Stimulated activated naive CD8-positive, alpha-beta T cell treated with anti-CD3 and anti-CD28 coated beads, Interleukin-15, Interleukin-2, amounts not matched to agents 100 U/mL and 50 U/mL, for 24 hours (primary cell): Measurements from ENCODE around the gene METTL22.
"Not testable (repeated sequence)": the region's sequence is repeated elsewhere in the genome, so short reads cannot be mapped to it uniquely, and the experiment has no call there.

Source experiments
- ATAC-seq: fragments of 150-1000 bp; cut with Tn5 transposase; one replicate; pipeline ENCODE4 v1.10.0; 2021
- DNase-seq: peaks from one replicate; pipeline ENCODE4 v3.0.0; 2021

Gene METTL22

DNA sequence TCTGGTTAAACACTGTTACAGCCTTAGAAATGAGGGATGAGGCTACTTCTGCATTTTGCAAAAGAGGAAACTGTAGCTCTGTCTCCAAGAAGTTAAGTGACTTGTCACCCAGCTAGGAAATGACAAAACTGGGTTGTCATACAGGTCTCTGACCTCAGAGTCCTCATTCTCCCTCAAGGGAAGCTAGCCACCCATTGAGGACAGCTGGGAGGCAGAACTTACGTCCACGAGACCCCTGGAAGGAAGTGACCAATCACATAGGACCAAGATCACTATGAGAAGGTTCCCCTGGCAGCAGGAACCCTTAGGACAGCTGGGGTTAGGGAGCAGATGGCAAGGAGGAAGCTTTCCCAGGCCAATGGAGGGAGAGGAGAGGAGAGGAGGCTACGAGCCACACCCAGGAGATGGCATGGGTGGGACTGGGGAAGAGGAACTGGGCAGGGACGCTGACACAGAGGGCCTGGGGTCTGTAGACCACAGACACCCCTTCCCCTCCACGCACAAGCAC, 11.2 kb downstream of the METTL22 start:
- DNase-seq (no peak), ATAC-seq (peak; percentile 24)

DNA sequence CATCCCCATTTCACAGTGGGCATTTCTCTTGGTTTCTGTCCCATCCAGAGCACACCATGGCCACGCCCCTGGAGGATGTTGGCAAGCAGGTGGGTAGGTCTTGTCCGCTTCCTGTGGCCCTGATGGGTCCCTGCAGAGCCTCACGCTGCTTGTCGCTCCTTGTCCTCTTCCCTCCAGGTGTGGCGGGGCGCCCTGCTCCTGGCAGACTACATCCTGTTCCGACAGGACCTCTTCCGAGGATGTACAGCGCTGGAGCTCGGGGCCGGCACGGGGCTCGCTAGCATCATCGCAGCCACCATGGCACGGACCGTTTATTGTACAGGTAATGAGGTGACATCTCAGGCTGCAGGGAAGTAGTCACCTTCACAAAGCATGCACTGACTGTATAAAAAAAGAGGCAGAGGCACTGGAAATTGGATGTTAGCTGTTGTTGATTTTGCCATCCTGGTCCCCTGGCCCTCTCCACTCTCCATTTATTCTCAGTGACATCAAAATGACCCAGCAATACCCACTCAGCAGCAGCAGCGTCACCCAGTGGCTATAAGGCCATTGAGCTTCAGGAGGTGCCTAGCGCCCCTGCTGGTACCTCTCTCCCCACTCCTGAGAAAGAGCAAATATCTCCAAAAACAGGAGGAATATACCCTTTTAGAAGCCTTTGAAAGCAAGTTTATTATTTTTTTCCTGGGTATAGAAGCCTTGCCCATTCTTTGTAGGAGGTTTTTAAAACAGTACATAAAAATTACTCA, 13.7 kb downstream of the METTL22 start:
- DNase-seq: no peak

DNA sequence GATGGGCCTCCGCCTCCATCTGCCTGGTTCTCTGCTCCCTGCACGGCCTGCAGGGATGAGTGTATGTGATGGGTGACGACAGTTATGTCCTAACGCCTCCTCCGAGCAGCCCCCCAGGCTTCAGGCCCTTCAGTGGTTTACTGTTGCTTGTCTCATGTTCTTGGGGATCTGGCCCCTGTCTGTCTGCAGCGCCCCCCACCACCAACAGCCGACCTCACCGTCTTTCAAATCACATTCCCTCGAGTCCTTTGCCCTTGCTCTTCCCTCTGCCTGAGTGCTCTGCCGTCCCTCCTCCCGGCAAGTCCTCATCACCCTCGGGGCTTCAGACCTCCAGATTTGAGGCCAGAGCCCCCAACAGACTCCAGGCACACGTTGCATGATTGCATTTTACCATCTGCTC, 18.2 kb downstream of the METTL22 start:
- DNase-seq: no peak
- no peak for ATAC-seq

More for the DNA sequence above, 13.7 kb downstream of the METTL22 start:
- ATAC-seq: no peak

DNA sequence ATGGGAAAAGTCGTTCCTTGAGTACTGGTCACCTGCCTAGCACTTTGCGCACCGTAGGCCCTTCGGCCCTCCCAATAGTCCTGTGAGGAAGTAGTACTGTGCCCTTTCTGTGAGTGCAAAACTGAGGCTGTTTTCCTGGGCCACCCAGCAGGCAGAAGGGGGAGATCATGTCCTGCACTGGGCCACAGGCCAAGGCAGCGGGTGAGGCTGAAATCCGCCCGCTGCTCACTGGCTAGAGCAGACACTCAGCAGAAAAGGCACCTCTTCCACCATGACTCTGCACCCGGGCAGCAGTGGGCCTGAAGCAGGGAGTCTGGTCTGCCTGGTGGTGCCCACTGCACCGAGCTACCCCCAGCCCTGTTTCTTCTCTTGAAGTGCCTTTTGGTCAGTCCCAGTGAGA, 20.2 kb downstream of the METTL22 start:
- DNase-seq (no peak), ATAC-seq (no peak)

DNA sequence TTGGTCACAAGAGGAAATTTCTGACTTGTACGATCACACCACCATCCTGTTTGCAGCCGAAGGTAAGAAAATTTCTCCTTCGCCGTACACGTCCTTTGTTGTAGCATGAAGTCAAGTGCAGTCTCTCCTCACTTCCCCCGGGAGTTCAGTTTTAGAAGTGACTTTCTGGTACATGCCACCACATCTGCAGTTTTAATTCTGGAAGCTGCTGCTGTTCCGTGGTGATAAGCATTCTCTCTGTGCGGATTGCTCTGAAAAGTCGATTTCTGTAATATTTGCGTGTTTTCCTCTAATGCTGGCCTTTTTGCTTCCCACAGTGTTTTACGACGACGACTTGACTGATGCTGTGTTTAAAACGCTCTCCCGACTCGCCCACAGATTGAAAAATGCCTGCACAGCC, 20.6 kb downstream of the METTL22 start:
- ATAC-seq (no peak), DNase-seq (no peak)

DNA sequence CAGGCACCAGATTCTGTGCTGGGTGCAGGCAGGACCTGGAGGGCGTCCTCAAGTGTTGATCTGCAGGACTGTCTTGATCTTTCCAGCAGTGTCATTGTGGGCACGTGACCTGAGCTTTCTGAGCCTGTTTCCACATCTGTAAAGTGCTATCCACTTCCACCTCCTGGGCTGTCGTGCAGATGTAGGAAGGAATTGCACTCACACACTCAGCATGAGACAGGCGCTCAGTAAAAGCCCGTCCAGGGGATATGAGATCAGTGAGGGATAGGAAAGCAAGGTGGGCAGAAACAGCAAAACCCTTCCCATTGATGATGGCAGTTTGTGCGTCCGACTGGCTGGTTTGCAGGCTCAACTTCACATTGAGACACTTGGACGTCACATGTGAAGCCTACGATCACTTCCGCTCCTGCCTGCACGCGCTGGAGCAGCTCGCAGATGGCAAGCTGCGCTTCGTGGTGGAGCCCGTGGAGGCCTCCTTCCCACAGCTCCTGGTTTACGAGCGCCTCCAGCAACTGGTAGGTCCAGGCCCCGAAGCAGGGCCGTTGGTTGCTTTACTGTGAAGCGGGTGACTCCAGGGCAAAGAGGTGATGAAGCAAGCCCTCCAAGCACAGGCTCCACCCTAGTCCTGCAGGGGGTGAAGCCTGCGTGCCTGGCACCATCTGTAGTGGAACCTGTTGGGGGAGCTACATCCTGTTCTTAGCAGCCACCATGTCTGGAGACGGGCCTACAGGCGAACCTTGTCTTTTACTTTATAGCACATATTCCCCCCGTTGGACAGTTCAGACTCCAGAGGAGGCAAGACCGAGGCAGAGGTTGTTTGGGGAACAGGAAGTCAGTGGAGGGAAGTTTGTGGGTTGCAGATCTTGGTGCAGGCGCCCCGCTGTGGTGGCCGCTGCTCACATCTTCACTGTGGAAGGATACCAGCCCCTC, 23.0 kb downstream of the METTL22 start:
- peak; percentile 46 for ATAC-seq
- no peak for DNase-seq

DNA sequence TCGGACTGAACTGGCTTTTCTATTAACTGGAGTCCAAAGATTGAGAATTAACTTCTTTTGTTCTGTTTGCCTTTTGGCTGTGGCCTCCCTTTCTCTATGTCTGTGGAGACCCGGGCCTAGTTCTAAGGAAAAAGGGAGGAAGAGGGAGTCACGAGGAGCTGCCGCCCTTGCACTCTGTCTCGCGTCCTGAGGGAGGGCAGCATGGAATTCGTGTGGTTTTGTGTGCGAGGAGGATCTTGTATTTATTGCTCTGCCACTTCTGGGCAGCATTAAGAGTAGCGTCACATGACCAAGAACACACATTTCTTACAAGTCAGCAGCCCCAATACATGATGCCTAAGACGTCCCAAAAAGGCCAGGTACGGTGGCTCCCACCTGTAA, 23.6 kb downstream of the METTL22 start:
- ATAC-seq (no peak), DNase-seq (no peak)

DNA sequence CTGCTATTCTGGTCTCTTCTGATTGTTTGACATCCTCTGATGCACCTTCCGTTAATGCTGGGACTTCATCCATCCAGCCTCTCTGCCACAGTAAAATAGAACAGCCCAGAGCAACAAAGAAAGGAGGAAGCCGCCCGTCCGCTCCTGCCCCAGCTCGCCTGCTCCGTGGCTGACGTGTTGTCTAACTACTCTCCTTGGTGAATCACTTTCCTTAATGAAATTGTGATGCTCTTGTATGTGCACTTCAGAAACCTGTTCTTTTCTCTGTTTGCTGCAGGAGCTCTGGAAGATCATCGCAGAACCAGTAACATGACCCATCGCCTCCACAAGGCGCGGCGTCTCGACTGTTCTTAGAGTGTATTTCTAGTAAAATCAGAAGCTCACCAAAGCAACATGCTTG, 24.3 kb downstream of the METTL22 start:
- ATAC-seq (no peak), DNase-seq (no peak)

DNA sequence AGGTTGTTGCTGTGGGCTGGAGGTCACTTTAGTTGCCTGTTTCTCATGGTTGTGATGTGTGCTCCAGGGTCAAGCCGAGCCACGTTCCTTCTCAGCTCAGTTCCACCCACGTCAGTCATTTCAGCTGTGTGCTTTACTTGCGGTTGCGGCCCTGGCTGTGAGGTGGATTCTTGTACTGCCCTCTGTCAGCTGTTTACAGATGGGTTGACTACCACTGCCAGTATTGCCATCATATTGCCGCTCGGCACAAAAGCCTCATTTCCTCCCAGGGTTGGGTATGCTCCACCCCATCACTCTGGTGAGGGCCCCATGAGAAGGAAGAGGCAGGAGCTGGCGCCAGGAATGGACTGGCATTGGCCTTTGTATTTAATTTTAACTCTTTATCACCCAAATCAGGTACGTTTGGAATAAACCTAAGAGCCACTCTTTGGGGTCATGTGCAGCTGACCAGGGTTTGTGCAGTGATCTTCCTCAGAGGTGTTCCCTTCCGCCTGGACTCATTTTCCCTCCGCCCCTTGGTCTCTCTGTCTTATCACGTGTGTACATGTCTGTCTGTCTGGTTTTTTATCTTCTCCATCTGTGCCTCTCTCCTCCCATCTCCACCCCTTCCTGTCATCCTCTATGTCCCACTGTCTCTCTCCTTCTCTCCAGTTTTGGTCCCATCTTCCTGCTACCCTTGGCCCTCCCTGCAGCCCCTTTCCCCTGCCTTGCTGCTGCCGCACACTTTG, 25.0 kb downstream of the METTL22 start:
- DNase-seq (no peak), ATAC-seq (no peak)

DNA sequence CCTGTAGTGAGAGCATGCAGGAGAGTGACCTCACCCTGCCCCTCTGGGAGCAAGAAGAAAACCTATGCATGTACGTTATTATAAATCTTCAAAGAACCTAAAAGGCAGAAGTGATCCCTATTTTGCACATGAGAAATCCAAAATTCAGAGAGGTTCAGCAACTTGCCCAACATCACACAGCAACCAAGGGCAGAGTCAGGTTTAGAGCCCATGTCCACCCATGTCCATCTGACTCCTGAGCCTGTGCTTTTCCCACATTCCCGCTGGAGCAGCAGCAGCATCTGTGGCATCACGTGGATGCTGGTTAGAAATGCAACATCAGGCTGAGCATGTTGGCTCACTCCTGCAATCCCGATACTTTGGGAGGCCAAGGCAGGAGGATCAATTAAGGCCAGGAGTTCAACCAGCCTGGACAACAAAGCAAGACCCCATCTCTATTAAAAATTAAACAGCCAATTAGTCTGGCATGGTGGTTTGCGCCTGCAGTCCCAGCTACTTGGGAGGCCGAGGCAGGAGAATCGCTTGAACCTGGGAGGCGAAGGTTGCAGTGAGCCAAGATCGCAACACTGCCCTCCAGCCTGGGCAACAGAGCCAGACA, 26.3 kb downstream of the METTL22 start:
- ATAC-seq: no peak
- DNase-seq: no peak

DNA sequence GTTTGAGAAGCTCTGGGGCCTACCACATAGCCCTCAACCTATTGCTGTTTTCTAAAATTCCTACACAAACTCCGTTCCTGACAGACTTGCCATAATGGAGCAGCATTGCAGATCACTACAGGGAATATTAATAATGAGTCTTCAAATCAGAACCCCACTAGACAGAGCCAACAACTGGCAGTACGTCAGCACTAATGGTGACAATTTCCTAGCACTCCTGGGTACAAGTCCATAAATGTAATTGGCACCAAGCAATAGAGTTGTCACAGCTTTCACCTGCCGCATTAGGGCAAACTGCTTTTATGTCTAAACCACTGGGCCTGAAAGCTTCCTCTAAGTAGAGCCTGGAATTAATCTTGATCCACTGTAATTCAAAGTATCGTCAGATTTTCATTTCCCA, 27.4 kb downstream of the METTL22 start:
- no peak for ATAC-seq
- DNase-seq: no peak

DNA sequence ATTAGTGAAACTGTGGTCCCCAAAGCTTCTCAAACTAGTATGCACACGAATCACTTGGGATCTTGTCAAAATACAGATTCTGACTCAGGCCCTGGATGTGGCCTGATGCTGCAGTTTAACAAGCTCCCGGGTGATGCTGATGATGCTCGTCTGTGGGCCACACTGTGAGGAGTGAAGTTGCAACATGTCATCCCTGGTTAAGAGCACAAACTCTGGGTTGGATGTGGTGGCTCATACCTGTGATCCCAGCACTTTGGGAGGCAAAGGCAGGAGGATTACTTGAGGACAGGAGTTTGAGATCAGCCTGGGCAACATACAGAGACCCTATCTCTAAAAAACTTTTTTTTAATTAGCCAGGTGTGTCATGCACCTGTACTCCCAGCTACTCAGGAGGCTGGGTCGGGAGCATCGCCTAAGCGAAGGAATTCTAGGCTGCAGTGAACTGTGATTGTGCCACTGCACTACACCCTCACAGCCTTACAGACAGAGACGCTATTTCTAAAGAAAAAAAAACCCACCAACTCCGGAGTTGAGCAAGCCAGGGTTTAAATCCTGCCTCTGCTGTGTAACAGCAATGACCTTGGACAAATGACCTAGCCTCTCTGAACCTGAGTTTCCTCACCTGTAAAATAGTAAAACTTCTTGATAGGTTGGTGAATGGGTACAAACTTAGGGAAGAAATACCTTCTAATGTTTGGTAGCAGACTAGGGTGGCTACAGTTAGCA, 28.5 kb downstream of the METTL22 start:
- ATAC-seq: no peak

DNA sequence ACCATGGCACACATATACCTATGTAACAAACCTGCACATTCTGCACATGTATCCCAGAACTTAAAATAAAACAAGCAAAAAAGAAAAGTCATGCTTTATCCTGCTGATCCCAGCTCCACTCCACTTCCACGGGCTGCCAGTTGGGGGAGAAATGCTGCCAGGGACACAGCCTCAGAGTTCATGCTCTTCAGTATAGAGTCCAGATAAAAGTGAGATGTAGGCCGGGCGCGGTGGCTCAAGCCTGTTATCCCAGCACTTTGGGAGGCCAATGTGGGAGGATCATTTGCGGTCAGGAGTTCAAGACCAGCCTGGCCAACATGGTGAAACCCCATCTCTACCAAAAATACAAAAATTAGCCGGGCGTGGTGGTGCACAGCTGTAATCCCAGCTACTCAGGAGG, 30.5 kb downstream of the METTL22 start:
- not testable (repeated sequence) for DNase-seq, ATAC-seq

More for the DNA sequence above, 28.5 kb downstream of the METTL22 start:
- DNase-seq: no peak

DNA sequence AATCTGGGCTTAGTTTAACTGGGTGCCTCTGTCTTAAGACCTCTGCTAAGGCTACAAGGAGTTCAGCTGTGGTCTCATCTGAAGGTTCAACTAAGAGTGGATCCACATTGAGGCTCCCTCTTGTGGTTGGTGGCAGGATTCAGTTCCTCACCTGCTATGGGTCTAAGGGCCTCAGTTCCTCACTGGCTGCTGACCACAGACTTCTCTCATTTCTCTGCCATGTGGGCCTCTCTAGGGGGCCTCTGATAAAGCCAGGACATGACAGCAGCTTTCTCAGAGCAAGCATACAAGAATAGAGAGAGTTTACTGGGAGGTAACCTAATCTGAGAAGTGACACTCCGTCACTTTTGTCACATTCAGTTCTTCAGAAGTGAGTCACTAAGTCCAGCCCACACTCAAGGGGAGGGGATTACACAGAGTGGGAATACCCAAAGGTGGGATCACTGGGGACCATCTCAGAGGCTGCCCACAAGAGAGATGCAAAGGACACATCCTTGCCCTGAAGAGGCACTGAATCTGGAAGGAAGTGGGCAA, 33.8 kb downstream of the METTL22 start:
- peak; percentile 87 for ATAC-seq
- DNase-seq: peak; percentile 56

DNA sequence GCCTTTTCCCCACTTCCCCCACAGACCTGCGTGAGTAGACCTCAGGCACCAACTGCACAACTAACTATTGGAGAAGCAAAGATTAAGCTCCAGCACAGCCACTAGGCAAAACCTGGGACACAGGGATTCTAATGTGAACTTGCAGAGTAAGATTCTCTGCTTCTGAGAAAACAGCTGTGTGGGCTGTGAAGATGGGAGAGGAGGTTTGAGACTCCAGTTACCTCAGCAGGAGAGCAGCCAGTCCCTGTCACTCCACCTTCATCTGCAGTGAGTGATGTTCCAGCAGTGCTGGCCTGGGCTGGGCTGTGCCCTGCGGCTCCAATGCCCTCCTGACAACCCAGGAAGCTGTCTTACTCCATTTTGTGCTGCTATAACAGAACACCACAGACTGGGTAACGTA, 34.9 kb downstream of the METTL22 start:
- ATAC-seq (no peak), DNase-seq (no peak)

DNA sequence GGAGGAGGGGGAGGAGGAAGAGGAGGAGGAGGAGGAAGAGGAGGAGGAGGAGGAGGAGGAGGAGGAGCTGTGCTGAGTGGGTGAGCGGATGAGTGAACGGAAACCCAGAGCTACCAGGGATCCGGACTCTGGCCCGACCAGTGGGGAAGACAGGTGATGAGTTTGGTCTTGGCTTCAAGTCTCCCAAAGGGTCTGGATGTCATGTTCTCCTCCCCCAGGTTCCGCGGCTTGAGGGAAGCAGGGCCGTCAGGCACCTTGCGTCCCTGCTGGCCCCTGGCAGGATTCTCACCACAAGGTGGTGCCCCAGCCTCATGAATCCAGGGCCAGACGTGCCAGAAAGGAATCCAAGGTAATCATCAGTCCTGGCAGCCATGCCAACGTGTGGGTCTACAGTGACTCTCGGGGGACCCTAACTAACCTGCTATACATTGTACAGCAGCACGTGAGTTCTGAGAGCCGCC, 39.4 kb downstream of the METTL22 start:
- ATAC-seq (peak; percentile 85), DNase-seq (peak; percentile 75)

DNA sequence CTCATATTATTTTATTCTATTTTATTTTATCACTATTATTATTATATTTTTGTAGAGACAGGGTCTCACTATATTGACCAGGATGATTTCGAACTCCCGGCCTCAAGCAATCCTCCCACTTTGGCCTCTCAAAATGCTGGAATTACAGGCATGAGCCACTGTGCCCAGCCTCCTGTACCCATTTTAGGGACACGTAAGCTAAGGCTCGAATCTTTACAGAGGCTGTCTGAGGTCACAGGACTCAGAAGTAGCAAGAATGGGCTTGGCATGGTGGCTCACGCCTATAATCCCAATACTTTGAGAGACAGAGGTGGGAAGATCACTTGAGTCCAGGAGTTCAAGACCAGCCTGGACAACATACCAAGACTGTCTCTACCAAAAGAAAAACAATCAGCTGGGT, 40.2 kb downstream of the METTL22 start:
- DNase-seq (no peak), ATAC-seq (no peak)

DNA sequence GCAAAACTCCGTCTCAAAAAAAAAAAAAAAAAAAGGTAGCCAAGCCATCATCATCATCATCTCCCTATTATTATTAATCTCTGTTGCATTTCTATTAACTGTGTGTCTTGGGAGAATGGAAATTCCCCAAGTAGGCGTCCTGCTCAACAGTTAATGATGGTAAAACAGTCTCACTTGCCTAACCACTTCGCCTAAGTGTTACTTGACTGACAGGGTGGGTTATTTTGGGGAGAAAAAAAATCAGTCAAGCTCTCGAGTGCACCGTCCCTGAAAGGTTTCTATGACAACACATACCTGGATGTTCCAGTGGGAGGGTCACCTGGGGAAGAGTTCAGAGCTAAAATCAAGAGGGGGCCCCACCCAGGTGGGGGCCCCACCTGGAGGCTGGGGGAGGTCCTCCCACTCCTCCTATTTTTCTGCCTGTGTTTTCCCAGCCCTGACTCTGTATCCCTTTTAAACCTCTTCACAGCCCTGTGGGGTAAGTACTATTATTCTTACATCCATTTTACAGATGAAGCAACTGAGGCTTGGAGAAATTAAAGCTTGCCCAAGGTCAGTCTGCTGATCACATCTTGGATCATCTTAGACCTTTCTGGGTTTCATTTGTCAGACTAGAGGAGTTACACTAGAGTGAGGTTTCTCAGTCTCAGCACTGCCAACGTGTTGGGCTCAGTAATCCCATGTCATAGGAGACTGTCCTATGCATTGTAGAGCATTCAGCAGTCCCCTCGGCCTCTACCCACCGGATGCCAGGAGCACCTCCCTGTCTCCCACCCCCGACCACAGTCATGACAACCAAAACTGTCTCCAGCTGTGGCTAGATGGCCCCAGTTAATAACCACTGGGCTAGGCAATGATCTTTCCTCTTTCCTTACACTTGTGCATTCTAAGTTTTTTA, 41.9 kb downstream of the METTL22 start:
- DNase-seq: no peak
- ATAC-seq: no peak

DNA sequence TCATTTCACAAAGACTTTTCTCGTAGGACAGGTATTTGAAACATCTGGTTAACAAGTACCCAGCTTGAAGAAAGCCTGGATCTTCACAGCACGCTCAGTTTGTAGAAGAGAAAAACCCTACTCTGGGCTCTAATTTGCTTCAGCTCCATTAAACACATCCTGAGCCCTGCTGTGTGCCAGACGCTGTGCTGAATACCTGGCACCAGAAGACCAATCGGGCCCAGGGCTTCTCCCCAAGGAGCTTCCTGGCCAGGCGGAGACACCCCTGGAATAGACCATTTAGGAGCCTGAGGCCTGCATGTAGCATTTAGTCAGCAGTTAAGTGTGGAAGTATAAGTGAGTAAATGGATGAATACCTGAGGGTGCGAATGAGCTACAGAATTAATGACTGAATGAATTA, 44.0 kb downstream of the METTL22 start:
- no peak for DNase-seq
- ATAC-seq: no peak

DNA sequence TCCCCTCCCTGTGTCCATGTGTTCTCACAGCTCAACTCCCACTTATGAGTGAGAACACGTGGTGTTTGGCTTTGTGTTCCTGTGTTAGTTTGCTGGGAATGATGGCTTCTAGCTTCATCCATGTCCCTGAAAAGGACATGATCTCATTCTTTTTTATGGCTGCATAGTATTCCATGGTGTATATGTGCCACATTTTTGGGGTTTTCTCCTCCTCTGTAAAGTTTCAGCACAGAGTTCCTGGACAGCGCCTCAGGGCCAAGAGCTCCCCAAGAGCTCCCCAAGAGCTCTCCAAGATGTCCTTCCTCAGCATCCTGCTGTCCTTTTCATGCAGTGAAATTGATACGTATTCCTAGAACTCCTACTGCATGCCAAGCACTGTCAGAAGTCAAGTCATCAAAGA, 46.0 kb downstream of the METTL22 start:
- DNase-seq (no peak), ATAC-seq (no peak)
